GM21528 (cell line): ENCODE results near the gene MPC2.
"Not testable (repeated sequence)": the region's sequence is repeated elsewhere in the genome, so short reads cannot be mapped to it uniquely, and the experiment has no call there.

Experiments used
- ATAC-seq: cut with Tn5 transposase; IDR thresholded peaks from one replicate; pipeline ENCODE4 v1.9.1; 2021; ENCODE audit warnings: mild to moderate bottlenecking, moderate library complexity; ENCODE audit not compliant: unreplicated experiment, low FRiP score

MPC2 gene

DNA sequence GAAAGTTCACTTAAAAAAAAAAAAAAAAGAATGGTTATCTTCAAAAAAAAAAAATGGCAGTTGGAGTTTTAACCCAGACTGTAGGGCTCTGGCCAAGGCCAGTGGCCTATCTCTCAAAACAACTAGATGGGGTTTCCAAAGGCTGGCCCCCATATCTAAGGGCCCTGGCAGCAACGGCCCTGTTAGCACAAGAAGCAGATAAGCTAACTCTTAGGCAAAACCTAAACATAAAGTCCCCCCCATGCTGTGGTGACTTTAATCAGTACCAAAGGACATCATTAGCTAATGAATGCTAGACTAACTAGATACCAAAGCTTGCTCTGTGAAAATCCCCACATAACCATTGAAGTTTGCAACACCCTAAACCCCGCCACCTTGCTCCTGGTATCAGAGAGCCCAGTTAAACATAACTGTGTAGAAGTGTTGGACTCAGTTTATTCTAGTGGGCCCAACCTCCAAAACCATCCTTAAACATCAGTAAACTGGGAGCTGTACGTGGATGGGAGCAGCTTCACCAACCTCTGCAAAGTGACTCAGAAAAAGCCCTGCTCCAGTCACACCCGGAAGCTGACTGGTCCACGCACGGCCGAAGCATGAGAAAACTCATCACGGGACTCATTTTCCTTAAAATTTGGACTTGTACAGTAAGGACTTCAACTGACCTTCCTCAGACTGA is 70.0 kb downstream of the MPC2 start:
- not testable (repeated sequence) for ATAC-seq
